Uterus (tissue), 4 donors: Measurements from ENCODE around the gene LIME1. TPM values are rescaled to one million over a fixed set of nuclear protein-coding genes. Genes with fewer than 3 reads are reported as not detected.

Source experiments
- DNase-seq, 2 donors: peaks; one replicate each; pipeline ENCODE4 v3.0.0-alpha.2; 2019 to 2020
- H3K27ac ChIP-seq, 2 donors: fragments of 200-600 bp; sonication (generic); 1 replicate in 1 of 2; 2 replicates in 1 of 2; pipeline ENCODE4 v1.5.1; 2016 to 2018
- H3K27me3 ChIP-seq, 2 donors: fragments of 200-600 bp; sonication (generic); one replicate each; pipeline ENCODE4 v1.5.1; 2018 to 2019; ENCODE audit warnings: control low read depth in 1 of 2
- H3K36me3 ChIP-seq, 2 donors: fragments of 200-600 bp; sonication (generic); one replicate each; pipeline ENCODE4 v1.5.1; 2019; ENCODE audit warnings: control low read depth in 1 of 2
- H3K4me1 ChIP-seq, 2 donors: fragments of 200-600 bp; sonication (generic); one replicate each; pipeline ENCODE4 v1.5.1; 2018 to 2019; ENCODE audit warnings: control low read depth in 1 of 2
- H3K4me3 ChIP-seq, 2 donors: fragments of 200-600 bp; sonication (generic); 1 replicate in 1 of 2; 2 replicates in 1 of 2; pipeline ENCODE4 v1.5.1; 2018 to 2019; ENCODE audit warnings: mild to moderate bottlenecking in 1 of 2
- H3K9me3 ChIP-seq, 2 donors: fragments of 200-600 bp; sonication (generic); one replicate each; pipeline ENCODE4 v1.5.1; 2019; ENCODE audit warnings: control low read depth in 1 of 2
- POLR2A ChIP-seq, 2 donors: fragments of 450-650 bp; IDR thresholded peaks; one replicate each; pipeline ENCODE4 v1.6.1; 2016; ENCODE audit warnings: antibody characterized with exemption in 2 of 2, mild to moderate bottlenecking in 1 of 2, moderate library complexity in 1 of 2
- intact Hi-C: fragments of 100-400 bp; cut with DNase I; formaldehyde crosslinking; loops from one replicate; pipeline ENCODE4 v1.15.1; 2023; ENCODE audit warnings: low total_unique reads
- total RNA-seq, 4 donors: library from RNA; depleted of rRNA in 3 of 4; stranded (reverse); fragments of >200 nt in 3 of 4; gene quantifications; one replicate each; pipeline versions ENCODE4 v1.1.0 to v1.2.4, GENCODE V29; 2014 to 2023
- TF ChIP-seq, protein P1 (sequence below), 4 experiments: fragments of 200-600 bp in 2 of 4; fragments of 450-650 bp in 2 of 4; sonication (generic) in 2 of 4; IDR thresholded peaks; one replicate each; pipeline ENCODE4 v1.5.1; 2016 to 2019; ENCODE audit warnings: antibody characterized with exemption in 4 of 4, mild to moderate bottlenecking in 2 of 4, moderate library complexity in 1 of 4
- donor health status: DM: yes; HTN: yes; CAD: no.

Gene LIME1
- total RNA-seq, 4 donors from 2014 or later = 2.6 to 10.5 (median 8.4) TPM

- DNase-seq = no peak
- H3K4me1 ChIP-seq = no peaks in the 10 kb centered on the region
- intact Hi-C loops = no loop called here
- H3K27me3 ChIP-seq = no peaks in the 10 kb centered on the region
- H3K4me3 ChIP-seq = no peak overlapping the region
- no peak overlapping the region for H3K27ac ChIP-seq
- no peaks in the 10 kb centered on the region for H3K9me3 ChIP-seq
- TF ChIP-seq, protein P1, sequence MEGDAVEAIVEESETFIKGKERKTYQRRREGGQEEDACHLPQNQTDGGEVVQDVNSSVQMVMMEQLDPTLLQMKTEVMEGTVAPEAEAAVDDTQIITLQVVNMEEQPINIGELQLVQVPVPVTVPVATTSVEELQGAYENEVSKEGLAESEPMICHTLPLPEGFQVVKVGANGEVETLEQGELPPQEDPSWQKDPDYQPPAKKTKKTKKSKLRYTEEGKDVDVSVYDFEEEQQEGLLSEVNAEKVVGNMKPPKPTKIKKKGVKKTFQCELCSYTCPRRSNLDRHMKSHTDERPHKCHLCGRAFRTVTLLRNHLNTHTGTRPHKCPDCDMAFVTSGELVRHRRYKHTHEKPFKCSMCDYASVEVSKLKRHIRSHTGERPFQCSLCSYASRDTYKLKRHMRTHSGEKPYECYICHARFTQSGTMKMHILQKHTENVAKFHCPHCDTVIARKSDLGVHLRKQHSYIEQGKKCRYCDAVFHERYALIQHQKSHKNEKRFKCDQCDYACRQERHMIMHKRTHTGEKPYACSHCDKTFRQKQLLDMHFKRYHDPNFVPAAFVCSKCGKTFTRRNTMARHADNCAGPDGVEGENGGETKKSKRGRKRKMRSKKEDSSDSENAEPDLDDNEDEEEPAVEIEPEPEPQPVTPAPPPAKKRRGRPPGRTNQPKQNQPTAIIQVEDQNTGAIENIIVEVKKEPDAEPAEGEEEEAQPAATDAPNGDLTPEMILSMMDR (IDR thresholded peaks at IDR 0.05) = no peak
- no peak for TF ChIP-seq POLR2A (IDR thresholded peaks at IDR 0.05)
- H3K36me3 ChIP-seq = no peaks in the 10 kb centered on the region
These were observed 33.5 kb downstream of the LIME1 start for GRCh38 chr20:63769891-63770474.

GRCh38 chr20:63771046-63771707 is 34.7 kb downstream of the LIME1 start:
- no peaks in the 10 kb centered on the region for H3K36me3 ChIP-seq
- no peaks in the 10 kb centered on the region for H3K27me3 ChIP-seq
- no peaks in the 10 kb centered on the region for H3K4me1 ChIP-seq
- H3K9me3 ChIP-seq = no peaks in the 10 kb centered on the region
- H3K27ac ChIP-seq = no peak overlapping the region
- DNase-seq = no peak
- intact Hi-C loops = no loop called here
- TF ChIP-seq POLR2A (IDR thresholded peaks at IDR 0.05) = no peak
- H3K4me3 ChIP-seq = no peak overlapping the region

DNA sequence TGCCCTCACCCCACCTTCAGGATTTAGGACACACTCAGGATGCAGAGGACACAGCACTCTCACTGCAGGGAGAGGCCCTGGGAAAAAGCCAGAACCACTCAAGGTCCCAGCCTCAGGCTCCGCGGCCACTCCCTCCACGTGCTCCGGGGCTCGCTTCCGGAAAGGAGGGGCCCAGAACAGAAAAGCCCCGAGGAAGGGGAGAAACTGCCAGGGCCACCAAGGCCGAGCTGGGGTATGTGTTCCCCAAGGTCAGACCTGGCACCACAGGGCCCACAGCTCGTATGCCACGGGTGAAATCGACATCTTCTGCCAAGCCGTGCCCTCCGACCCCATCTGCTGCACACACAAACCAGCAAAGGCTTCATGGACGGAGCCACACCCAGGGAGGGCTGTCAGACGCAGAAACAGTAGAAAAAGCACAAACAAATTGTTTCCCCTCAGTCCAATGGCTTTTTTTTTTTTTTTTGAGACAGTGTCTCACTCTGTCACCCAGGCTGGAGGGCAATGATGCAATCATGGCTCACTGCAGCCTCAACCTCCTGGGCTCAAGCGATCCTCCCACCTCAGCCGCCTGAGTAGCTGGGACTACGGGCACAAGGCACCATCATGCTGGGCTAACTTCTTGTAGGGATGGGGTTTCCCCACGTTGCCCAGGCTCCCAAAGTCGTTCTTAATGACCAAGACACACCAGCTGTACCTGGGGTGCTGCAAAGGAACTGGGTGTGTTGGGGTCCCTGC is 36.5 kb downstream of the LIME1 start:
- Histone ChIP-seq H3K27me3 (no peaks in the 10 kb centered on the region), H3K4me1 (no peaks in the 10 kb centered on the region), H3K9me3 (no peaks in the 10 kb centered on the region), H3K4me3 (no peak overlapping the region), H3K27ac (no peak overlapping the region), H3K36me3 (no peaks in the 10 kb centered on the region)
- DNase-seq = no peak
- intact Hi-C loops = no loop called here
- TF ChIP-seq, protein P1 (IDR thresholded peaks at IDR 0.05) = no peak
- TF ChIP-seq POLR2A (IDR thresholded peaks at IDR 0.05) = no peak

- no peaks in the 10 kb centered on the region for H3K27me3 ChIP-seq
- H3K9me3 ChIP-seq = no peaks in the 10 kb centered on the region
- intact Hi-C loops = no loop called here
- no peak overlapping the region for H3K4me3 ChIP-seq
- TF ChIP-seq, protein P1 (IDR thresholded peaks at IDR 0.05) = no peak
- TF ChIP-seq POLR2A (IDR thresholded peaks at IDR 0.05) = no peak
- DNase-seq = no peak
- H3K4me1 ChIP-seq = no peaks in the 10 kb centered on the region
- no peak overlapping the region for H3K27ac ChIP-seq
- H3K36me3 ChIP-seq = no peaks in the 10 kb centered on the region
These were observed 37.2 kb downstream of the LIME1 start for GRCh38 chr20:63773571-63774241.

DNA sequence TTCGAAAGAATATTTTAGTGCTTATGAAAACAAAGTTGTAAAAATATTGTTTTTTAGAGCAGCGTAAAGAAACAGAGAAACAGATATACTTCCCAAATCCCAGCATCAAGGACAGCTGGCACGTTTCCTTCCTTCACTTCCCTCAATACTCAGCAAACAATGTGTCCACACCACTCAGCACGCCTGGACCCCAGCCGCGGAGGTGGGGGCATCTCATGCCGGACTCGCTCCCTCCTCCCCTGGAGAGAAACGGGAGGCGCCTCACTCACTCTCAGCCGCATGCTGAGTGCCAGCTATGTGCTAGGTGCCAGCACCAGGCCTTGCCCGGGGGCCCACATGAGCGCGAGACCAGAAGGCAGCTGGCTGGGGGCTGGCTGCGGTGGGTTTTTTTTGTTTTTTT is 37.8 kb downstream of the LIME1 start:
- Histone ChIP-seq H3K36me3 (no peaks in the 10 kb centered on the region), H3K4me3 (no peak overlapping the region), H3K27me3 (no peaks in the 10 kb centered on the region), H3K27ac (no peak overlapping the region), H3K9me3 (no peaks in the 10 kb centered on the region), H3K4me1 (no peaks in the 10 kb centered on the region)
- DNase-seq = no peak
- no peak for TF ChIP-seq POLR2A (IDR thresholded peaks at IDR 0.05)
- TF ChIP-seq, protein P1 (IDR thresholded peaks at IDR 0.05) = no peak
- intact Hi-C loops = no loop called here
